CD4-positive, alpha-beta T cell (primary cell): ENCODE results near the gene SLC38A10. TPM values are rescaled to one million over a fixed set of nuclear protein-coding genes. Genes with fewer than 3 reads are reported as not detected.
A peak's percentile ranks its signal among the peaks of the same experiment; 100 is the strongest.

Experiments
- ATAC-seq: fragments of 200-7000 bp; cut with Tn5 transposase; one replicate; pipeline ENCODE4 v1.10.0; 2022; ENCODE audit warnings: mild to moderate bottlenecking; ENCODE audit not compliant: poor library complexity
- CTCF ChIA-PET: fragments of 350-600 bp; sonication (Branson Sonifier 250); formaldehyde crosslinking; loops from one replicate; lab custom pipeline; 2021; ENCODE audit warnings: antibody characterized with exemption, inconsistent platforms; lab: Charles Lee
- POLR2A ChIA-PET: fragments of 350-600 bp; sonication (Branson Sonifier 250); formaldehyde crosslinking; loops from one replicate; lab custom pipeline; 2021; ENCODE audit warnings: antibody characterized with exemption, inconsistent platforms; lab: Charles Lee
- DNase-seq, 14 experiments: peaks; one replicate each; pipeline ENCODE4 v3.0.0-alpha.2; 2013 to 2020; ENCODE audit warnings: mixed read lengths in 2 of 14
- H3K27ac ChIP-seq, 2 donors: one replicate each; pipeline versions ENCODE4 v1.5.1 to v1.7.0; 2013; ENCODE audit warnings: low read length in 2 of 2, low read depth in 1 of 2, mild to moderate bottlenecking in 1 of 2
- H3K27me3 ChIP-seq, 2 experiments: 1 replicate in 1 of 2; 2 replicates in 1 of 2; pipeline versions ENCODE4 v1.6.1 to v1.7.0; 2013; ENCODE audit warnings: low read length in 2 of 2, control low read depth in 1 of 2, mild to moderate bottlenecking in 1 of 2, moderate library complexity in 1 of 2; ENCODE audit not compliant: insufficient read depth in 2 of 2, control insufficient read depth in 1 of 2
- H3K36me3 ChIP-seq: one replicate; pipeline ENCODE4 v1.6.1; 2013; ENCODE audit warnings: low read length, control low read depth; ENCODE audit not compliant: insufficient read depth
- H3K4me1 ChIP-seq: one replicate; pipeline ENCODE4 v1.6.1; 2013; ENCODE audit warnings: low read length, control low read depth; ENCODE audit not compliant: insufficient read depth
- H3K4me3 ChIP-seq: one replicate; pipeline ENCODE4 v1.5.1; 2013; ENCODE audit warnings: mild to moderate bottlenecking, low read length, moderate library complexity
- H3K9me3 ChIP-seq, 2 experiments: 1 replicate in 1 of 2; 2 replicates in 1 of 2; pipeline versions ENCODE4 v1.6.1 to v1.7.0; 2013; ENCODE audit warnings: low read length in 2 of 2, mild to moderate bottlenecking in 2 of 2, control low read depth in 1 of 2, moderate library complexity in 1 of 2; ENCODE audit not compliant: control insufficient read depth in 1 of 2, insufficient read depth in 1 of 2
- H3K27ac Mint-ChIP-seq: one replicate; pipeline ENCODE4 v1.8.0; 2020; ENCODE audit warnings: mixed read lengths
- H3K27me3 Mint-ChIP-seq: one replicate; pipeline ENCODE4 v1.8.0; 2021; ENCODE audit warnings: mixed read lengths
- H3K36me3 Mint-ChIP-seq: one replicate; pipeline ENCODE4 v1.8.0; 2021; ENCODE audit warnings: low read depth, mixed read lengths
- H3K4me1 Mint-ChIP-seq: one replicate; pipeline ENCODE4 v1.8.0; 2021; ENCODE audit warnings: low read depth, mixed read lengths
- H3K4me3 Mint-ChIP-seq: one replicate; pipeline ENCODE4 v1.8.0; 2020; ENCODE audit warnings: mild to moderate bottlenecking, mixed read lengths
- H3K9me3 Mint-ChIP-seq: one replicate; pipeline ENCODE4 v1.8.0; 2020; ENCODE audit warnings: mixed read lengths
- CTCF ChIP-seq: fragments of 200-600 bp; IDR thresholded peaks from one replicate; pipeline ENCODE4 v1.8.0; 2022; ENCODE audit warnings: antibody characterized with exemption, mild to moderate bottlenecking
- intact Hi-C, 2 experiments: fragments of 100-400 bp; cut with DNase I in 1 of 2; cut with micrococcal nuclease in 1 of 2; formaldehyde crosslinking; loops; one replicate each; pipeline versions ENCODE4 v1.15.1 to v1.9.0; 2023 to 2025; cut with DNase I, micrococcal nuclease
- total RNA-seq, 174 experiments: library from RNA in 2 of 174; stranded (reverse) in 2 of 174; gene quantifications; one replicate each; pipeline ENCODE4 v1.2.3 and lab custom pipeline; 2021 to 2026

The SLC38A10 gene
- total RNA-seq, 2 experiments from 2014 or later, result 22.8 to 26.4 TPM

GRCh38 chr17:81289627-81290026 lies 5.5 kb downstream of the SLC38A10 start:
- CTCF ChIA-PET, result no interaction called here
- Mint-ChIP-seq H3K9me3 (no peaks in the 10 kb centered on the region), H3K27me3 (no peaks in the 10 kb centered on the region), H3K4me1 (peaks cover 68% of the 10 kb centered on the region), H3K36me3 (peaks cover 52% of the 10 kb centered on the region), H3K4me3 (no peak overlapping the region), H3K27ac (no peak overlapping the region)
- DNase-seq (no peak), ATAC-seq (no peak)
- H3K27me3 ChIP-seq, result no peaks in the 10 kb centered on the region
- no peak overlapping the region for H3K27ac ChIP-seq
- peaks cover 89% of the 10 kb centered on the region for H3K4me1 ChIP-seq
- intact Hi-C loops, result loop anchor here in 1 of 2 experiments (2.0 to 10.0 kb wide), 3 partner anchors 113 to 225 kb away; partner anchors contain the start of gene ACTG1
- POLR2A ChIA-PET, result no interaction called here
- no peak overlapping the region for H3K4me3 ChIP-seq
- no peaks in the 10 kb centered on the region for H3K9me3 ChIP-seq
- peaks cover 27% of the 10 kb centered on the region for H3K36me3 ChIP-seq
- no peak for TF ChIP-seq CTCF

GRCh38 chr17:81288715-81289114 lies 6.4 kb downstream of the SLC38A10 start:
- H3K9me3 ChIP-seq, result no peaks in the 10 kb centered on the region
- H3K4me1 ChIP-seq, result peaks cover 85% of the 10 kb centered on the region
- H3K4me3 ChIP-seq, result no peak overlapping the region
- DNase-seq, result no peak
- intact Hi-C loops, result no loop called here
- H3K27ac Mint-ChIP-seq, result peak overlapping the region; percentile 78
- ChIA-PET POLR2A (no interaction called here), CTCF (interaction anchor here (1.0 kb wide), 1 partner anchor 230 kb away, joined by 3 read pairs; no protein-coding TSS in a partner anchor)
- no peak for TF ChIP-seq CTCF
- ATAC-seq, result no peak
- no peaks in the 10 kb centered on the region for H3K27me3 Mint-ChIP-seq
- H3K27ac ChIP-seq, result no peak overlapping the region
- peaks cover 54% of the 10 kb centered on the region for H3K36me3 Mint-ChIP-seq
- H3K4me3 Mint-ChIP-seq, result no peak overlapping the region
- peaks cover 27% of the 10 kb centered on the region for H3K36me3 ChIP-seq
- H3K27me3 ChIP-seq, result no peaks in the 10 kb centered on the region
- H3K4me1 Mint-ChIP-seq, result peaks cover 65% of the 10 kb centered on the region
- H3K9me3 Mint-ChIP-seq, result no peaks in the 10 kb centered on the region

- no peak for TF ChIP-seq CTCF
- Histone ChIP-seq H3K9me3 (no peaks in the 10 kb centered on the region), H3K27ac (peak overlapping the region in 1 of 2 donors; percentile 36), H3K4me3 (no peak overlapping the region), H3K4me1 (peaks cover 80% of the 10 kb centered on the region), H3K36me3 (peaks cover 33% of the 10 kb centered on the region), H3K27me3 (no peaks in the 10 kb centered on the region)
- peak in 2 of 14 experiments; percentile 22 to 31 for DNase-seq
- Mint-ChIP-seq H3K36me3 (peaks cover 53% of the 10 kb centered on the region), H3K27me3 (no peaks in the 10 kb centered on the region), H3K9me3 (no peaks in the 10 kb centered on the region), H3K27ac (peak overlapping the region; percentile 78), H3K4me1 (peaks cover 62% of the 10 kb centered on the region), H3K4me3 (peak overlapping the region; percentile 70)
- intact Hi-C loops, result no loop called here
- ChIA-PET CTCF (interaction anchor here (0.9 kb wide), 1 partner anchor 8 kb away, joined by 5 read pairs; no protein-coding TSS in a partner anchor), POLR2A (interaction anchor here (1.0 kb wide), 1 partner anchor 220 kb away, joined by 4 read pairs; no protein-coding TSS in a partner anchor)
- no peak for ATAC-seq
Observed at GRCh38 chr17:81287741-81288430, 7.2 kb downstream of the SLC38A10 start.
